HG03432 (cell line): ENCODE results near the gene UBXN1.

Source experiments
- ATAC-seq: cut with Tn5 transposase; IDR thresholded peaks from one replicate; pipeline ENCODE4 v1.9.1; 2021; ENCODE audit warnings: mild to moderate bottlenecking, moderate library complexity; ENCODE audit not compliant: unreplicated experiment

The UBXN1 gene

GRCh38 chr11:62647609-62648005 lies 31.3 kb downstream of the UBXN1 start:
- ATAC-seq = no peak

GRCh38 chr11:62646825-62647608 lies 31.9 kb downstream of the UBXN1 start:
- no peak for ATAC-seq

- ATAC-seq = peak; percentile 91
Measured at GRCh38 chr11:62645946-62646824, 32.7 kb downstream of the UBXN1 start, which contains the start of gene GANAB. Gene GANAB (minus strand): TSS chr11:62646613. CDS start chr11:62646599, 14 bp downstream.

- no peak for ATAC-seq
Measured at GRCh38 chr11:62645671-62645945, 33.3 kb downstream of the UBXN1 start.

GRCh38 chr11:62644220-62644619 lies 34.7 kb downstream of the UBXN1 start:
- no peak for ATAC-seq

GRCh38 chr11:62632492-62632891 lies 46.4 kb downstream of the UBXN1 start:
- no peak for ATAC-seq

- ATAC-seq = no peak
Measured at GRCh38 chr11:62627713-62628112, 51.2 kb downstream of the UBXN1 start.
